ENCODE measurements around the gene WRAP73.

- TF ChIP-seq EZH2 (IDR thresholded peaks at IDR 0.05), result no peak
- TF ChIP-seq, protein P1, sequence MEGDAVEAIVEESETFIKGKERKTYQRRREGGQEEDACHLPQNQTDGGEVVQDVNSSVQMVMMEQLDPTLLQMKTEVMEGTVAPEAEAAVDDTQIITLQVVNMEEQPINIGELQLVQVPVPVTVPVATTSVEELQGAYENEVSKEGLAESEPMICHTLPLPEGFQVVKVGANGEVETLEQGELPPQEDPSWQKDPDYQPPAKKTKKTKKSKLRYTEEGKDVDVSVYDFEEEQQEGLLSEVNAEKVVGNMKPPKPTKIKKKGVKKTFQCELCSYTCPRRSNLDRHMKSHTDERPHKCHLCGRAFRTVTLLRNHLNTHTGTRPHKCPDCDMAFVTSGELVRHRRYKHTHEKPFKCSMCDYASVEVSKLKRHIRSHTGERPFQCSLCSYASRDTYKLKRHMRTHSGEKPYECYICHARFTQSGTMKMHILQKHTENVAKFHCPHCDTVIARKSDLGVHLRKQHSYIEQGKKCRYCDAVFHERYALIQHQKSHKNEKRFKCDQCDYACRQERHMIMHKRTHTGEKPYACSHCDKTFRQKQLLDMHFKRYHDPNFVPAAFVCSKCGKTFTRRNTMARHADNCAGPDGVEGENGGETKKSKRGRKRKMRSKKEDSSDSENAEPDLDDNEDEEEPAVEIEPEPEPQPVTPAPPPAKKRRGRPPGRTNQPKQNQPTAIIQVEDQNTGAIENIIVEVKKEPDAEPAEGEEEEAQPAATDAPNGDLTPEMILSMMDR (IDR thresholded peaks at IDR 0.05 in 2 of 3, conservative IDR thresholded peaks at IDR 0.05 in 1 of 3; ENCODE audit: borderline replicate concordance in 1 of 3, insufficient read depth in 1 of 3, low read depth in 2 of 3, low read length in 2 of 3), result no peak
- no peak for TF ChIP-seq POLR2A (IDR thresholded peaks at IDR 0.05; ENCODE audit: borderline replicate concordance, extremely low read depth, insufficient read depth, insufficient read length)
- TF ChIP-seq, protein P2, sequence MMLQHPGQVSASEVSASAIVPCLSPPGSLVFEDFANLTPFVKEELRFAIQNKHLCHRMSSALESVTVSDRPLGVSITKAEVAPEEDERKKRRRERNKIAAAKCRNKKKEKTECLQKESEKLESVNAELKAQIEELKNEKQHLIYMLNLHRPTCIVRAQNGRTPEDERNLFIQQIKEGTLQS (IDR thresholded peaks at IDR 0.05), result no peak
- TF ChIP-seq RAD21 (IDR thresholded peaks at IDR 0.05; ENCODE audit: low read depth), result no peak
- no peak for TF ChIP-seq JUND (IDR thresholded peaks at IDR 0.05)
- no peak for TF ChIP-seq EZH2phosphoT487 (IDR thresholded peaks at IDR 0.05; ENCODE audit: borderline replicate concordance)
- TF ChIP-seq YY1 (IDR thresholded peaks at IDR 0.05; ENCODE audit: extremely low read depth, insufficient replicate concordance, low read depth, low read length), result no peak
- TF ChIP-seq CEBPB (IDR thresholded peaks at IDR 0.05; ENCODE audit: low read depth), result no peak
- TF ChIP-seq SRF (IDR thresholded peaks at IDR 0.05; ENCODE audit: low read depth), result no peak
Observed at GRCh38 chr1:3699596-3699995, 49.7 kb upstream of the WRAP73 start.
